Endodermal cell (in vitro differentiated cells): ENCODE measurements around the gene ACOT8. TPM values are rescaled to one million over a fixed set of nuclear protein-coding genes. Genes with fewer than 3 reads are reported as not detected.
A peak's percentile ranks its signal among the peaks of the same experiment; 100 is the strongest.
"Not testable (repeated sequence)": the region's sequence is repeated elsewhere in the genome, so short reads cannot be mapped to it uniquely, and the experiment has no call there.

ENCODE experiments used
- DNase-seq: peaks from one replicate; pipeline ENCODE4 v3.0.0-alpha.2; 2017
- H3K27ac ChIP-seq: 2 replicates; pipeline ENCODE4 v1.5.1; 2013; ENCODE audit warnings: mild to moderate bottlenecking, low read depth, low read length, moderate library complexity
- H3K27me3 ChIP-seq: 2 replicates; pipeline ENCODE4 v1.6.1; 2013; ENCODE audit warnings: mild to moderate bottlenecking, low read length, moderate library complexity; ENCODE audit not compliant: insufficient read depth, control insufficient read depth, poor library complexity, severe bottlenecking
- H3K36me3 ChIP-seq: 2 replicates; pipeline ENCODE4 v1.7.0; 2013; ENCODE audit warnings: mild to moderate bottlenecking, low read length, moderate library complexity; ENCODE audit not compliant: control insufficient read depth, insufficient read depth
- H3K4me1 ChIP-seq: one replicate; pipeline ENCODE4 v1.7.0; 2013; ENCODE audit warnings: low read length; ENCODE audit not compliant: control insufficient read depth, insufficient read depth
- H3K4me3 ChIP-seq: 2 replicates; pipeline ENCODE4 v1.5.1; 2013; ENCODE audit warnings: mild to moderate bottlenecking, low read length, moderate library complexity
- H3K9ac ChIP-seq: 2 replicates; pipeline ENCODE4 v1.6.1; 2013; ENCODE audit warnings: mild to moderate bottlenecking, low read length, moderate library complexity; ENCODE audit not compliant: poor library complexity, severe bottlenecking; ENCODE audit errors: extremely low read depth
- H3K9me3 ChIP-seq: 2 replicates; pipeline ENCODE4 v1.6.1; 2013; ENCODE audit warnings: mild to moderate bottlenecking, low read length, moderate library complexity; ENCODE audit not compliant: control insufficient read depth
- H3K27ac Mint-ChIP-seq: 2 replicates; pipeline ENCODE4 v1.8.0; 2020; ENCODE audit warnings: mixed read lengths
- H3K27me3 Mint-ChIP-seq: 2 replicates; pipeline ENCODE4 v1.8.0; 2021; ENCODE audit warnings: mild to moderate bottlenecking, mixed read lengths; ENCODE audit not compliant: insufficient read depth
- H3K36me3 Mint-ChIP-seq: 2 replicates; pipeline ENCODE4 v1.8.0; 2020; ENCODE audit warnings: low read depth, mixed read lengths
- H3K4me1 Mint-ChIP-seq: 2 replicates; pipeline ENCODE4 v1.8.0; 2020; ENCODE audit warnings: mixed read lengths
- H3K4me3 Mint-ChIP-seq: 2 replicates; pipeline ENCODE4 v1.8.0; 2020; ENCODE audit warnings: mild to moderate bottlenecking, moderate library complexity, mixed read lengths
- H3K9me3 Mint-ChIP-seq: 2 replicates; pipeline ENCODE4 v1.8.0; 2020; ENCODE audit warnings: mild to moderate bottlenecking, mixed read lengths
- WGBS, 2 experiments: methylation state at CpG; one replicate each; pipeline versions ENCODE4 v1.1.5 to v1.1.7; 2013; ENCODE audit warnings: missing lambda C conversion rate in 2 of 2, mixed read lengths in 1 of 2; ENCODE audit not compliant: insufficient coverage in 1 of 2, insufficient read length in 1 of 2; 5-methylcytosine and 5-hydroxymethylcytosine counted together
- total RNA-seq, 2 donors: library from RNA; stranded (reverse); fragmentation: NEBNext Ultra II Directional in 1 of 2; extraction: Animal tissue kit (Norgen Biotek cat#: 25700) in 1 of 2; gene quantifications; 2 replicates in 1 of 2; 3 replicates in 1 of 2; pipeline ENCODE4 v1.2.1, GENCODE V29; 2021
- TF ChIP-seq, protein P1 (sequence below): fragments of 200-600 bp; sonication (generic); conservative IDR thresholded peaks from 2 replicates; pipeline ENCODE4 v1.5.0; 2021; ENCODE audit warnings: antibody characterized with exemption, mild to moderate bottlenecking

The ACOT8 gene
- total RNA-seq, 2 donors from 2014 or later = 24.3 to 27.9 TPM

DNA sequence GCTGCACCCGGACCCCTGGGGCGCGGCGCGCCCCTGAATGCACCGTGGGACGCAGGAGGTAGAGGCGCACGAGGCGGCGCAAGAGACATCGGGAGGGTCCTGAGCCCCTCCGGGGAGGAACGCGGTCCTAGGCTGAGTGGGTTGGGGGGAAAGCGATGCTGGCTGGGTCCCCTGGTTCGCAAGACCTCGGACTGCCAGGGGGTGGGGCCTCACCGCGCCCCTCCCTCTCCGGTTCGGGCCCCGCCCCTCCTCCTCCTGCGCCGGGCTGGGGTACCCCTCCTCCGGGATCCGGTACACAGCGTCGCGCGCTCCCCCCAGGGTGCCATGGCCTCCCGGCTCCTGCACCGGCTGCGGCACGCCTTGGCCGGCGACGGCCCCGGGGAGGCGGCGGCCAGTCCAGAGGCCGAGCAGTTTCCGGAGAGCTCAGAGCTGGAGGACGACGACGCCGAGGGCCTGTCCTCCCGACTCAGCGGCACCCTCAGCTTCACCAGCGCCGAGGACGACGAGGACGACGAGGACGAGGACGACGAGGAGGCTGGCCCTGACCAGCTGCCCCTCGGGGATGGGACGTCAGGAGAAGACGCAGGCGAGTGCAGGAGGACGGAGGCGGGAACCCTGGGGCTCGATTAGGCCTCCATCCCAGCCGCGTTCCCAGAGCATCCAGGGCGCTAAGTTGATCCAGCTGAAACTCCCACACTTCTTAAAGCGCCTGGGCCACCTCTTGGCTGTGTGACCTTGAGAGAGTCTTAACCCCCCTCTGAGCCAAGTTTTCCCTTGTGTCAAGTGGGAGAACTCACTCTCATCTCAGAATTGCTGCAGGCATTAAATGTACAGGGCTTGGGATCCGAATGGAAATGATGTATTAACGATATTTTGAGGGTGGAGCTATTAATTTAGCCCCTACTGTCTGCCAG, 23.1 kb downstream of the ACOT8 start:
- Mint-ChIP-seq H3K9me3 (no peaks in the 10 kb centered on the region), H3K27me3 (no peaks in the 10 kb centered on the region), H3K4me1 (peaks cover 14% of the 10 kb centered on the region), H3K4me3 (peak overlapping the region; percentile 65), H3K27ac (peak overlapping the region; percentile 81), H3K36me3 (peaks cover 5% of the 10 kb centered on the region)
- Histone ChIP-seq H3K9me3 (no peaks in the 10 kb centered on the region), H3K4me1 (peaks cover 6% of the 10 kb centered on the region), H3K36me3 (peaks cover 4% of the 10 kb centered on the region), H3K4me3 (peak overlapping the region; percentile 79), H3K27ac (peak overlapping the region; percentile 42), H3K9ac (peak overlapping the region; percentile 1), H3K27me3 (no peaks in the 10 kb centered on the region)
- peak; percentile 93 for DNase-seq
- TF ChIP-seq, protein P1, sequence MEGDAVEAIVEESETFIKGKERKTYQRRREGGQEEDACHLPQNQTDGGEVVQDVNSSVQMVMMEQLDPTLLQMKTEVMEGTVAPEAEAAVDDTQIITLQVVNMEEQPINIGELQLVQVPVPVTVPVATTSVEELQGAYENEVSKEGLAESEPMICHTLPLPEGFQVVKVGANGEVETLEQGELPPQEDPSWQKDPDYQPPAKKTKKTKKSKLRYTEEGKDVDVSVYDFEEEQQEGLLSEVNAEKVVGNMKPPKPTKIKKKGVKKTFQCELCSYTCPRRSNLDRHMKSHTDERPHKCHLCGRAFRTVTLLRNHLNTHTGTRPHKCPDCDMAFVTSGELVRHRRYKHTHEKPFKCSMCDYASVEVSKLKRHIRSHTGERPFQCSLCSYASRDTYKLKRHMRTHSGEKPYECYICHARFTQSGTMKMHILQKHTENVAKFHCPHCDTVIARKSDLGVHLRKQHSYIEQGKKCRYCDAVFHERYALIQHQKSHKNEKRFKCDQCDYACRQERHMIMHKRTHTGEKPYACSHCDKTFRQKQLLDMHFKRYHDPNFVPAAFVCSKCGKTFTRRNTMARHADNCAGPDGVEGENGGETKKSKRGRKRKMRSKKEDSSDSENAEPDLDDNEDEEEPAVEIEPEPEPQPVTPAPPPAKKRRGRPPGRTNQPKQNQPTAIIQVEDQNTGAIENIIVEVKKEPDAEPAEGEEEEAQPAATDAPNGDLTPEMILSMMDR = no peak
- WGBS, 2 experiments = 9 to 11% methylated on average over 33 to 71 of the region's 71 CpGs

DNA sequence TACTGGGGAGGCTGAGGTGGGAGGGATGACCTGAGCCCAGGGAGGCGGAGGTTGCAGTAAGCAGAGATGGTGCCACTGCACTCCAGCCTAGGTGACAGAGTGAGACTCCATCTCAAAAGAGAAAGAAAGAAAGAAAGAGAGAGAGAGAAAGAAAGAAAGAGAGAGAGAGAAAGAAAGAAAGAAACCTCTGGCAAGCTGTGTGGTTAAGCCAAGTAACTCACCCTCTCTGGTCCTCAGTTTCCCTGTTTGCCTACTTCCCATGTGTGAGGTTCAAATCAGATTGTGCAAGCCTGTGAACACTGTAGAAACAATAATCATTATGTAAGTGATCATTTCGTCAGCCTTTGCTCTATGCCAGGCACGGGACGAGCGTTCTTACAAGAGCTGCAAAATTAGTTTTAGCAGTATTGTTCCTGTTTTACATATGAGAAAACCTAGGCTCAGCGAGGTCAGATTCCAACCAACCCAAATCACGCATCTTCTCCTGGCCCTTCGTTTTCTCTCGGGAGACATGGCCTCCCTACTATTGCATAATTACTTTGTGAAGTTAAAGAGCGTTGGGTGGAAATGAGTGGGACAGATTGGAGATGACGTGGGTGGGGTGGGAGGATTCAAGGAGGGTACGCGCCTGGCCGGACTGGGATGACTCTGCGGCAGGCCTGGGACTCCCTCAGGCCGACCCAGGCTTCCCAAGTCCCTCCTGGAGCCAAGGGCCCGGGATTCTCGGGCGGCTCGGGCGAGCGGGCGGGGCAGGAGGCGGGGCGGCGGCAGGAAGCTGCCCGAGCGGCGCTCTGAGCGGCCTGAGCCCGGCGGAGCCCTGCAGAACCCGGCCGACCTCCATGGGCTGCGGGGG, 23.9 kb downstream of the ACOT8 start, which contains the start of gene SNX21:
Gene SNX21, plus strand, starts transcription at position 770 of the 853 bp plus-strand sequence. CDS start 121 bp downstream, outside the sequence.
- Mint-ChIP-seq H3K36me3 (peaks cover 3% of the 10 kb centered on the region), H3K27me3 (no peaks in the 10 kb centered on the region), H3K4me3 (peak within 1 kb of the TSS; percentile 65), H3K9me3 (no peaks in the 10 kb centered on the region), H3K27ac (peak within 1 kb of the TSS; percentile 95), H3K4me1 (peaks cover 14% of the 10 kb centered on the region)
- H3K9me3 ChIP-seq = no peaks in the 10 kb centered on the region
- H3K4me3 ChIP-seq = peak within 1 kb of the TSS; percentile 79
- peak; percentile 94 for DNase-seq
- H3K9ac ChIP-seq = peak within 1 kb of the TSS; percentile 1
- TF ChIP-seq, protein P1 = no peak
- peaks cover 6% of the 10 kb centered on the region for H3K4me1 ChIP-seq
- no peaks in the 10 kb centered on the region for H3K27me3 ChIP-seq
- peak within 1 kb of the TSS; percentile 42 for H3K27ac ChIP-seq
- WGBS, 2 experiments = 18 to 90% methylated on average over 5 to 35 of the region's 35 CpGs
- peaks cover 4% of the 10 kb centered on the region for H3K36me3 ChIP-seq

DNA sequence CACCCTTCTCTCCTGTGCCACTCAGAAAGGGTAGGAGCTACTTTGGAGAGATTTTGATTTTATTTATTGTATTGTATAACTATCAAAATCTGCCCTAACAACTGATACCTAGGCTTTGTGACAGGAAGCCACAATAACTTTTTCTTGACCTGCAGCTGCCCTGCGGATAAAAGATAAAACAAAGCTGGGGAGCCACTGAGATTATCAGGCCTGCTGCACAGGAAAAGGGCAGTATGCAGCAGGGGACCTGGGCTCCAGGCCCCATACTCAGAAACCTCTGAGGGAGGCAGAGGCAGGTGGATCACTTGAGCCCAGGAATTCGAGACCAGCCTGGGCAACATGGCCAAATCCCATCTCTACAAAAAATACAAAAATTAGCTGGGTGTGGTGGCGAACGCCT, 24.6 kb downstream of the ACOT8 start:
- H3K27ac Mint-ChIP-seq = no peak overlapping the region
- H3K36me3 ChIP-seq = no peaks in the 10 kb centered on the region
- H3K36me3 Mint-ChIP-seq = peaks cover 3% of the 10 kb centered on the region
- H3K4me3 Mint-ChIP-seq = peak overlapping the region; percentile 65
- no peak overlapping the region for H3K27ac ChIP-seq
- WGBS, 2 experiments = 88% methylated on average over 4 of the region's 4 CpGs; no CpG with 5 or more reads in 1 of the 2 experiments
- peaks cover 6% of the 10 kb centered on the region for H3K4me1 ChIP-seq
- H3K27me3 Mint-ChIP-seq = no peaks in the 10 kb centered on the region
- TF ChIP-seq, protein P1 = no peak
- no peaks in the 10 kb centered on the region for H3K9me3 ChIP-seq
- no peak overlapping the region for H3K4me3 ChIP-seq
- peaks cover 14% of the 10 kb centered on the region for H3K4me1 Mint-ChIP-seq
- DNase-seq = no peak
- no peak overlapping the region for H3K9ac ChIP-seq
- no peaks in the 10 kb centered on the region for H3K9me3 Mint-ChIP-seq
- no peaks in the 10 kb centered on the region for H3K27me3 ChIP-seq

DNA sequence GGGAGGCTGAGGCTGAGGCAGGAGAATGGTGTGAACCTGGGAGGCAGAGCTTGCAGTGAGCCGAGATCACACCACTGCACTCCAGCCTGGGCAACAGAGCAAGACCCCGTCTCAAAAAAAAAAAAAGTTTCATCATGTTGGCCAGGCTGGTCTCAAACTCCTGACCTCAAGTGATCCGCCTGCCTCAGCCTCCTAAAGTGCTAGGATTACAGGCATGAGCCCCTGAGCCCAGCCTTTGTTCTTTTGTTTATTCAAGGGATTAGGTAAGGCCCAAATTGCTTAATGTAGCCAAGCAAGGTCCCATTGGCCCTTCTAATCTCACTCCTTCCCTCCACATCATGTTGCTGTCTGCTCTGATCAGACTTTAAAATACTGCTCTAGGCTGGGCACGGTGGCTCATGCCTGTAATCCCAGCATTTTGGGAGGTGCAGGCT, 27.5 kb downstream of the ACOT8 start:
- DNase-seq, H3K27ac ChIP-seq, H3K27me3 ChIP-seq, H3K36me3 ChIP-seq, H3K9ac ChIP-seq, H3K4me1 Mint-ChIP-seq, H3K36me3 Mint-ChIP-seq, H3K4me1 ChIP-seq, H3K9me3 ChIP-seq, H3K9me3 Mint-ChIP-seq, H3K4me3 Mint-ChIP-seq, H3K27ac Mint-ChIP-seq, H3K27me3 Mint-ChIP-seq, H3K4me3 ChIP-seq: not testable (repeated sequence)
- 83 to 85% methylated on average over 3 to 4 of the region's 4 CpGs for WGBS, 2 experiments
